Mucosa of rectum (tissue), 2 donors: ENCODE measurements around the gene FAM107B.
A peak's percentile ranks its signal among the peaks of the same experiment; 100 is the strongest.

Experiments used
- H3K27ac ChIP-seq, 2 donors: one replicate each; pipeline ENCODE4 v1.7.0; 2013; ENCODE audit warnings: inconsistent platforms in 2 of 2, low read depth in 2 of 2, low read length in 2 of 2
- H3K27me3 ChIP-seq, 2 donors: one replicate each; pipeline ENCODE4 v1.7.0; 2013; ENCODE audit warnings: low read length in 2 of 2; ENCODE audit not compliant: control insufficient read depth in 2 of 2, insufficient read depth in 2 of 2
- H3K36me3 ChIP-seq, 2 donors: one replicate each; pipeline ENCODE4 v1.7.0; 2013; ENCODE audit warnings: low read length in 2 of 2; ENCODE audit not compliant: control insufficient read depth in 2 of 2, insufficient read depth in 2 of 2
- H3K4me1 ChIP-seq, 2 donors: one replicate each; pipeline ENCODE4 v1.7.0; 2013; ENCODE audit warnings: low read length in 2 of 2, mild to moderate bottlenecking in 1 of 2; ENCODE audit not compliant: control insufficient read depth in 2 of 2, insufficient read depth in 2 of 2
- H3K4me3 ChIP-seq, 2 donors: one replicate each; pipeline ENCODE4 v1.7.0; 2013; ENCODE audit warnings: low read length in 2 of 2
- H3K9ac ChIP-seq, 2 donors: one replicate each; pipeline ENCODE4 v1.7.0; 2013; ENCODE audit warnings: low read length in 2 of 2, low read depth in 1 of 2, mild to moderate bottlenecking in 1 of 2
- H3K9me3 ChIP-seq, 2 donors: one replicate each; pipeline ENCODE4 v1.7.0; 2013; ENCODE audit warnings: low read length in 2 of 2; ENCODE audit not compliant: control insufficient read depth in 2 of 2
- donor health status: healthy.
- donor health status: Normal muscosa, but diverticular disease.

The FAM107B gene

DNA sequence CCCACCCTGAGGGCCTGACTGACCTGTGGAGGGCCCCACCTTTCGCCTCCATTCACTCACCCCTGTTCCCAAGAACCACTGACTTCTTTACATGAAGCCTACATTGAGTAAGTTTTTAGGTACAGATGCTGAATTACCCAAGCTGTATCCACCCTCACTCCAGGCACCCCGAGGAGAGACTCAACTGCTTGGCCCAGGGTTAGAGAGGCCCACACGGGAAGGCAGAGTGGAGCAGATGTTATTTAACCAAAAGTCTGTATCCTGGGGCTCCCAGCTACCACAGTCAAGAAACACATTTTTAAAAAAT is 230.8 kb downstream of the FAM107B start:
- Histone ChIP-seq H3K4me3 (no peak overlapping the region), H3K27me3 (no peaks in the 10 kb centered on the region)

DNA sequence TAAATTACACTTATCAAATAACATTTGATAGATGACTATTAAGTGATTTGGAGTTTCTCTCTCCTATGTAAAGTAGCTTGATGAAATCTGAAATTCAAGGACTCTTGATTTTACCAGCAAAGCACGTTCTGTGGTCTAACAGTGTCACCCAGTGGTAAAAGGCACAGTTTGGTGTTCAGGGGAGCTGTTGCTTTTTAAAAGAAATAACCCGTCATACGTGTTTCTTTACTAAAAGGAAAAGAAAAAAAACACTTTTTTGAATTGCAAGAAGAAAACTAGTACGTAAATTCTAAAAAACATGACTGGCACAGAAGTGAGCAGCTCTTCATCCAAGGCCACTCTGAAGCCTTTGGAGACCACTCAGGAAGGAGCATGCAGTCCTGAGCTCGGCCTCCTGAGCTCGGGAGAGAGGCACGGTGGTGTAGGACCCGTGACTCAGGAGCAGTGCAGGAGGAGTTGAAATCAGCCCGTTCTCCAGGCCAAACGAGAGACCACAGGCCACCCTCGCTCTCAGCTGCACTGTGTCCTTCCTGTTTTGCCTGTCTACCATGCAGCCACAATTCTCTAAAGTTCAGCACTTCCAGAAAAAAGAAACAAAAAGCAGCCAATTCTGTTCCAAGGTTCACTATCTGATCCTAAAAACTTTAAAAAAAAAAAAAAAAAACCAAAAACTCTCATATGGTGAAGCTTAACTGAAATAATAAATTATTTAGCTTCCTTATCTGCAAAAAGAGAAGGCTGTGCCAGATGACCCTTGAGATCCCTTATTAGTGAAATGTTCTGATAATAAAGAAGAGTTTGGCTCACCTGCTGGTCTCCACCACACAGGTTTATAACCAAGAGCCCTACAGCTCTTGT is 231.4 kb downstream of the FAM107B start:
- Histone ChIP-seq H3K27me3 (no peaks in the 10 kb centered on the region), H3K9me3 (no peaks in the 10 kb centered on the region), H3K9ac (no peak overlapping the region), H3K27ac (peak overlapping the region in 1 of 2 donors; percentile 41), H3K4me3 (peak overlapping the region in 1 of 2 donors; percentile 39), H3K36me3 (peaks cover 4 to 15% of the 10 kb centered on the region in 2 donors), H3K4me1 (peaks cover 0 to 8% of the 10 kb centered on the region in 2 donors)

More for the DNA sequence above, 230.8 kb downstream of the FAM107B start:
- Histone ChIP-seq H3K9me3 (no peaks in the 10 kb centered on the region), H3K36me3 (peaks cover 3 to 13% of the 10 kb centered on the region in 2 donors), H3K4me1 (peaks cover 0 to 8% of the 10 kb centered on the region in 2 donors), H3K9ac (no peak overlapping the region), H3K27ac (no peak overlapping the region)

DNA sequence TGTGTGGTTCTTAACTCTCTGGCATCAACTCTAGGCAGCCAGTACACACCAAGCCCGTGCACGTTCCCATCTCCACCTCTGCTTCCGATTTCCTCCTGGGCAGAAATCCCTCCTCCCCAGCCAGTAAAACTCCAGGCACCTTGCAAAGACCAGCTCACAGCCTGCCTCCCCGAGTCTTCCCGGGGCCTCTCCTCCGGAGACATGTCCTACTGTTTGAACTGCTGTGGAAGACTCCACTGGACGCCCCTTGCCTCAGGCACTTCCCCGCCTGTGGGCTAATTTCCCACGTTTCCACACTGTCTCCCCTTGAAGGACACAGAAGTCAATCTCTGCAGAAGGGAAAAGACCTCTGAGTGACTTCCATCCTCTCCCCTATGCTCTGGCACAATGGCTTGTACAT is 233.3 kb downstream of the FAM107B start:
- Histone ChIP-seq H3K9ac (no peak overlapping the region), H3K36me3 (peaks cover 6 to 18% of the 10 kb centered on the region in 2 donors), H3K27ac (no peak overlapping the region), H3K4me1 (peaks cover 0 to 4% of the 10 kb centered on the region in 2 donors), H3K4me3 (no peak overlapping the region), H3K27me3 (no peaks in the 10 kb centered on the region), H3K9me3 (no peaks in the 10 kb centered on the region)

DNA sequence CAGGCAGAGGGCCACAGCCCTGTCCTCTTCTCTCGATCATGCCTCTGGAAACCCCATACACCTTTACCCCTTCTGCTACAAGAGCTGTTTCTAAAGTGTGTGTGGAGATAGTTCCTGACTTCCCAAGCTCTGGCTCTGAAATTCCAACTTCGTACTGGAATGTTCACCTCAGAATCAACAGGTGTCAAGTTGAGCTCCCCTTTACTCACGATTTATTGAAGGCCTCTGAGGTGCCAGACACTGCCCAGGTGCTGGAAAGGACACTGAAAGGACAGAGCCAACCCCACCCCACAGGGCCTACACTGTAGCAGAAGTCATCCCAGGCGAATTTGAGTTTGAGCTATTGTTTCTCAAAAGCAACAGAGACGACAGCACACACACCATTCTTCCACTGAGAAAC is 234.1 kb downstream of the FAM107B start:
- Histone ChIP-seq H3K4me3 (no peak overlapping the region), H3K36me3 (peaks cover 6 to 18% of the 10 kb centered on the region in 2 donors), H3K27ac (no peak overlapping the region), H3K9ac (no peak overlapping the region), H3K4me1 (peaks cover 0 to 4% of the 10 kb centered on the region in 2 donors), H3K27me3 (no peaks in the 10 kb centered on the region), H3K9me3 (no peaks in the 10 kb centered on the region)

DNA sequence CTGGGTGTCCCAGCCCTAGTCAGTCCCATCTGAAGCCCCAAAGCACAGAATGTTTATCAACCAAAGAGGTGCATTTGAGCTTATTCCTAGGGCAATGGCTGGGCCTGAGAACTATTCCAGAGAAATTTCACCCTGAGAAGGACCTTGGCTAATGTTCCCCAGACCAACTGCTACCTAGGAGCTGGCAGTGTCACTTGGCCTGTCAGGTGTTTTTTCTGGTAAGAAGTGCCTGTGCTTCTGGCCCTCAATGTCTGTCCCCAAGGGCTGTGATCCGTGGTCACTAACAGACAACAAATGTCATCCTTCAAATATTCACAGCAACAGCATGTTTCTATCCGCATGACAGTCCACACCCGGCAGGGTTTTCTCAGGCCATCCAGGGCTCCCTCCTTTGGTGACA is 234.6 kb downstream of the FAM107B start:
- no peak overlapping the region for H3K9ac ChIP-seq
- H3K9me3 ChIP-seq: no peaks in the 10 kb centered on the region
- H3K4me1 ChIP-seq: peaks cover 0 to 4% of the 10 kb centered on the region in 2 donors
- H3K27ac ChIP-seq: no peak overlapping the region
- no peaks in the 10 kb centered on the region for H3K27me3 ChIP-seq
- peaks cover 6 to 18% of the 10 kb centered on the region in 2 donors for H3K36me3 ChIP-seq
- H3K4me3 ChIP-seq: no peak overlapping the region

DNA sequence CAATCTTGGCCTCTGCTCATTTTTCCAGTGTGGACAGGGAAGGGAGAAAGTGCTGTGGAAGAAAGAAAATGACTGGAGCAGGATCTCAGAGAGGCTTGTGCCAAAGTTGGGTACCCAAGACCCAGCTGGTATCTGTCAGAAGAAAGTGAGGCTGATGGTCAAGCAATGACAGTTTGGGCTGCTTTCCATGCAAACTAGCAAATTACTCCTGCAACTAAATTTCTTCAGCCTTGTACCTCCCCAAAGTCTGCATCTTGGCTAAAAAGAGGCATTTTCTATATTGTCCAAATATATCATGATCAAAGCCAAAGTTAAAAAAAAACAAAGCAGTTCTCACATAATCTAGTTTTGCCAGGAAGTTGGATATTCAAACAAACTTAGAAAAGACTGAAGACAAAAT is 235.5 kb downstream of the FAM107B start:
- Histone ChIP-seq H3K4me3 (no peak overlapping the region), H3K36me3 (peaks cover 9 to 18% of the 10 kb centered on the region in 2 donors)

DNA sequence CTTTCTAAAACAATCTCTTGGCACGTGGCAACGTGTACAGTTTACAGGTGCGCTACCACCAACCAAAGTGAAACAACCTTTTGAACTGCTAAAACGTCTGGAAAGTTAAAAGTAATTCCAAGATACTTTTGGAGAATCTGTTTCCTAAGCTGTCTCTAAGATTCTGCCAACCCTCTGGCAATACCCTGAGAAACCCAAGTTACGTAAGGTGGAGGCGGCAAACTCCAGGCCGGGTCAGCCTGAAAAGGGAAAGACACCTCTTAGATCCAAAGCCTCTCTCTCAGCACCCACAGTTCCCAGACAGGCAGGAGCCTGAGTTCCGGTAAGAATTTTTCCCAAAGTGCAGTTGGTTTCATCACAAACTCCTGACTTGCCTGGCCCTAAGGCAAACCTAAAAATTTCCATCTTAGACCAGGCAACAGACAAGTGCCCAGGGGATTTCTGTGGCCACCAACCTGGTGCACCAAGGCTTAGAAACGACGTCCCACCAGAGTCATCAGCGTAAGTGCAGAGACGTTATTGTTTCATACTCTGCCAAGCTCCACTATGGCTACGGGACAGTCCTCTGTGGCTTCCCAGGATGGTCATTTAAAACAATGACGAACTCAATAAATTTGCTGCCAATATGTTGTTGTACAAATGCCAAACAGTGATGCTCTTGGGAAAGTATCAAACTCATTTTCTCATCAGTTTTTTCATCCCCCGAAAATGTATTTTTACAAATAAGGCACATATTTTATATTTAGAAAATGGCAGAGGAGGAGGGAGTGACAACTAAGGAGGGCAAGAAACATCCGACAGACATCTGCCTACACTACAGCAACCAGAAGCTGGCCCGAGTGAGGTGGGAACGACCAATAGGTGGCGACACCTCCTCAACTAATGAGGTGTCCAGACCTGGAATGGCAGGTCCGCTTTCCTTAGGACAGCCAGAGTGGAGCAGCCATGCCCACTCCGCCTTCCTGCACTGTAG is 238.2 kb downstream of the FAM107B start:
- H3K27ac ChIP-seq: no peak overlapping the region
- peaks cover 6 to 17% of the 10 kb centered on the region in 2 donors for H3K36me3 ChIP-seq
- H3K4me3 ChIP-seq: no peak overlapping the region
- peaks cover 10 to 26% of the 10 kb centered on the region in 2 donors for H3K4me1 ChIP-seq
- H3K9me3 ChIP-seq: no peaks in the 10 kb centered on the region
- H3K27me3 ChIP-seq: no peaks in the 10 kb centered on the region
- no peak overlapping the region for H3K9ac ChIP-seq

More for the DNA sequence above, 235.5 kb downstream of the FAM107B start:
- Histone ChIP-seq H3K9ac (no peak overlapping the region), H3K27me3 (no peaks in the 10 kb centered on the region), H3K4me1 (peaks cover under 1 to 5% of the 10 kb centered on the region in 2 donors), H3K9me3 (no peaks in the 10 kb centered on the region), H3K27ac (no peak overlapping the region)

DNA sequence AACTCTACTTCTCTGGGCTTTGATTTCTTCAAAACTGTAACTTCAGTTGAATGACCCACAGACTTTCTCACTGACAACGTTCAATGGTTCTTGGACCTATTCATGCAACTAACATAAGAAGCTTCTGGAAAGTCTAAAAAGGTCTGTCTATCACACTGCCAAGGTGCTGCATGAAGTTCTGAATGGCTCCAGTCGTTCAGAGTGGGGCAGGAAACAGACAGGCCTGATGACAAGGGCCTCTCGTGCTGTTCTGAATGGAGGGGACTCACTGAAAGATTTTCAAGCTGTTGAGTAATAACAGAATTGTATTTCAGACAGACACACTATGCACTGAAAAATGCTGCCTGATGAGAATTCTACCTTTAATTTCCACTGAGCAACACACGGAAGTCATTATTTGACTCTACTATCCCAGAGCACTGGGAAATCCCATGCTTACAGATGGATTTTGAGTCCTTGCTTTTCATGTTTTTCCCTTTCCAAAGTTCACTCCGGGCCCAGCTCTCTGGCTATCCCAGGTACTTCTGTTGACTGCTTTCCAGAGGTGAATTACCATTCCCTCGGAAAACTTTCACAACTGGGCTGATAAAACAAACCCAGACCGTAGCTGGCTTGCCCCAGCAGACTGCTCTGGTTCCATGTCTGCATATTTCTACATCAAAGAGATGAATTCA is 239.1 kb downstream of the FAM107B start:
- peaks cover 12 to 32% of the 10 kb centered on the region in 2 donors for H3K4me1 ChIP-seq
- no peaks in the 10 kb centered on the region for H3K9me3 ChIP-seq
- peaks cover 6 to 13% of the 10 kb centered on the region in 2 donors for H3K36me3 ChIP-seq
- no peak overlapping the region for H3K4me3 ChIP-seq
- H3K27me3 ChIP-seq: no peaks in the 10 kb centered on the region
- H3K27ac ChIP-seq: no peak overlapping the region
- no peak overlapping the region for H3K9ac ChIP-seq

DNA sequence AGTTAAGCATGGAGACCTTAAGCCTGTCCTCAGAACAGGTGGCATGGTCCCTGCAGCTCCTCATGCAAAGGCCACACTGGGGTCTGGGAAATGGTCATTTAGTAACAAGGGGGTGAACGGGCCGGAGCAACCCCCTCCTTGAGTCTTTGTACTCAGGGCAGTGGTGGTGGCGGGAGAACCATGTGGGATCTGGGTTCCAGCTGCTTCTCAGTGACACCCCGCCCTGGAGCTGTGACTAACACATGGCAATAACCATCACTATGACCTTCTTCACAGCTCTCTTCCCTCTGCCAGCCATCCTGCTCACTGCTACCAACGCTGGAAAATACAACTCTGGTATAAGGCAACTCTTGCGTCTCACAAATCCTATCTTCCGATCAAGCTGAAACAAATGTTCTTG is 240.5 kb downstream of the FAM107B start:
- Histone ChIP-seq H3K4me1 (peaks cover 18 to 42% of the 10 kb centered on the region in 2 donors), H3K9me3 (no peaks in the 10 kb centered on the region), H3K4me3 (no peak overlapping the region), H3K9ac (no peak overlapping the region), H3K27ac (peak overlapping the region in 1 of 2 donors; percentile 84), H3K36me3 (peaks cover 6 to 18% of the 10 kb centered on the region in 2 donors), H3K27me3 (no peaks in the 10 kb centered on the region)
